Breast epithelium (tissue), 4 donors: ENCODE results near the gene FIS1. TPM values are rescaled to one million over a fixed set of nuclear protein-coding genes. Genes with fewer than 3 reads are reported as not detected.
A peak's percentile ranks its signal among the peaks of the same experiment; 100 is the strongest.
"Not testable (repeated sequence)": the region's sequence is repeated elsewhere in the genome, so short reads cannot be mapped to it uniquely, and the experiment has no call there.

Experiments
- DNase-seq, 2 donors: peaks; one replicate each; pipeline ENCODE4 v3.0.0-alpha.2; 2019; ENCODE audit warnings: low spot score in 2 of 2
- H3K27ac ChIP-seq, 2 donors: fragments of 200-600 bp; sonication (generic) in 1 of 2; one replicate each; pipeline ENCODE4 v1.5.1; 2016 to 2019; ENCODE audit warnings: mild to moderate bottlenecking in 1 of 2
- H3K27me3 ChIP-seq, 2 donors: fragments of 200-600 bp; sonication (generic) in 1 of 2; one replicate each; pipeline versions ENCODE4 v1.5.1 to v1.6.0; 2017 to 2019; ENCODE audit warnings: control low read depth in 1 of 2, mild to moderate bottlenecking in 1 of 2
- H3K36me3 ChIP-seq: fragments of 200-600 bp; one replicate; pipeline ENCODE4 v1.5.1; 2019
- H3K4me1 ChIP-seq, 2 donors: fragments of 200-600 bp; sonication (generic); one replicate each; pipeline ENCODE4 v1.5.1; 2016 to 2019; ENCODE audit warnings: control low read depth in 1 of 2
- H3K4me3 ChIP-seq, 3 donors: fragments of 200-600 bp; sonication (generic); 1 replicate in 2 of 3; 2 replicates in 1 of 3; pipeline ENCODE4 v1.5.1; 2016 to 2019; ENCODE audit warnings: mild to moderate bottlenecking in 3 of 3, moderate library complexity in 2 of 3
- H3K9me3 ChIP-seq, 2 donors: fragments of 200-600 bp; sonication (generic) in 1 of 2; one replicate each; pipeline ENCODE4 v1.5.1; 2016 to 2019; ENCODE audit warnings: control low read depth in 1 of 2
- POLR2A ChIP-seq: fragments of 450-650 bp; IDR thresholded peaks from one replicate; pipeline ENCODE4 v1.6.1; 2016; ENCODE audit warnings: antibody characterized with exemption, mild to moderate bottlenecking, moderate library complexity
- POLR2AphosphoS5 ChIP-seq, 3 donors: sonication (generic); formaldehyde crosslinking; IDR thresholded peaks; one replicate each; pipeline ENCODE4 v1.6.1; 2017; ENCODE audit warnings: antibody characterized with exemption in 3 of 3
- intact Hi-C: fragments of 100-400 bp; cut with DNase I; formaldehyde crosslinking; loops from one replicate; pipeline ENCODE4 v1.15.1; 2023; ENCODE audit warnings: low total_unique reads
- total RNA-seq, 3 donors: library from RNA; depleted of rRNA; stranded (reverse); fragments of >200 nt; gene quantifications; one replicate each; pipeline ENCODE4 v1.1.0, GENCODE V29; 2016
- TF ChIP-seq, protein P1 (sequence below), 3 donors: fragments of 450-650 bp; IDR thresholded peaks; one replicate each; pipeline ENCODE4 v1.5.1; 2016 to 2017; ENCODE audit warnings: antibody characterized with exemption in 3 of 3, mild to moderate bottlenecking in 3 of 3, moderate library complexity in 3 of 3

FIS1 gene
- total RNA-seq = 100 to 1,000 TPM; 252 to 432 (median 278) TPM

DNA sequence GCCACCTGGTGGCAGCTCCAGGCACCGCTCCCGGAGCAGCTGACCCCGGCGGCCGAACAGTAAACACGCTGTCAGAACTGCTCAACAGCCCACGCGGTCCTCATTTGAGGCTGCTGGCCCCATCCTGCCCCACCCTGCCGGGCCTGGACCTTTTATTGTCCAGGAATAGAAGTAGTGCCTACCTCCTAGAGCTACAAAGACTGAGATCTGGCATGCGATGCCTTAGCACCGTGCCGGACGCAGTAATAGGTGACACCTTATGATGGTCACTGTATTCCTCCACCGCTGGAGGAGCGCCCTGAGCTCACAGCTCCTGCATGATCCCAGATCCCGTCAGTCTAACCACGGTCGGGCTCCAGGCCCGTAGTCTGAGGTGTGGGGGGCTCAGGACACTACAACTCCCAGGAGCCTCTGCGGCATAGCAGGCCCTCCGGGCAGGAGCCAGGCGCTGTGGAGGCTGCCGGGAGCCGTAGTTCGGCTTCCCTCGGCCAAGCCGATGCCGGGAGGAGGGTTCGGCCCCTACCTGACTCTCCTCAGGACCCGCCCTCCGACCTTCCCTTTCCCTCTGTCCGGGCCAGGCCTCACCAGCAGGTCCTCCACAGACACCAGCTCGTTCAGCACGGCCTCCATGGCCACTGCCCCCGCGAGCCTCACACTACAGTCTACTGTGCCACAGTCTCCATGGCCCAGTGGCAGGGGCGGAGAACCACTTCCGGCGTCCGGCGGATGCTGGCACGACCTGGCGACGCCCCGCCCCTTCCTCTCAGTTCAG is at the start of gene FIS1:
TSS of gene FIS1 (minus strand) at position 707 of the 772 bp plus-strand sequence. CDS start at position 630, 77 bp downstream.
- Histone ChIP-seq H3K4me3 (peak within 1 kb of the TSS; percentile 72 to 84 (median 73)), H3K9me3 (no peaks in the 10 kb centered on the region), H3K4me1 (peaks cover 0 to 7% of the 10 kb centered on the region in 2 donors), H3K36me3 (no peaks in the 10 kb centered on the region), H3K27ac (peak within 1 kb of the TSS; percentile 94 to 98), H3K27me3 (no peaks in the 10 kb centered on the region)
- TF ChIP-seq POLR2AphosphoS5 (IDR thresholded peaks at IDR 0.05) (peak; percentile 91 to 92 (median 92)), POLR2A (peak; percentile 60)
- TF ChIP-seq, protein P1, sequence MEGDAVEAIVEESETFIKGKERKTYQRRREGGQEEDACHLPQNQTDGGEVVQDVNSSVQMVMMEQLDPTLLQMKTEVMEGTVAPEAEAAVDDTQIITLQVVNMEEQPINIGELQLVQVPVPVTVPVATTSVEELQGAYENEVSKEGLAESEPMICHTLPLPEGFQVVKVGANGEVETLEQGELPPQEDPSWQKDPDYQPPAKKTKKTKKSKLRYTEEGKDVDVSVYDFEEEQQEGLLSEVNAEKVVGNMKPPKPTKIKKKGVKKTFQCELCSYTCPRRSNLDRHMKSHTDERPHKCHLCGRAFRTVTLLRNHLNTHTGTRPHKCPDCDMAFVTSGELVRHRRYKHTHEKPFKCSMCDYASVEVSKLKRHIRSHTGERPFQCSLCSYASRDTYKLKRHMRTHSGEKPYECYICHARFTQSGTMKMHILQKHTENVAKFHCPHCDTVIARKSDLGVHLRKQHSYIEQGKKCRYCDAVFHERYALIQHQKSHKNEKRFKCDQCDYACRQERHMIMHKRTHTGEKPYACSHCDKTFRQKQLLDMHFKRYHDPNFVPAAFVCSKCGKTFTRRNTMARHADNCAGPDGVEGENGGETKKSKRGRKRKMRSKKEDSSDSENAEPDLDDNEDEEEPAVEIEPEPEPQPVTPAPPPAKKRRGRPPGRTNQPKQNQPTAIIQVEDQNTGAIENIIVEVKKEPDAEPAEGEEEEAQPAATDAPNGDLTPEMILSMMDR (IDR thresholded peaks at IDR 0.05) = peak; percentile 1 to 94 (median 90)
- intact Hi-C loops = no loop called here
- peak; percentile 91 to 94 for DNase-seq

DNA sequence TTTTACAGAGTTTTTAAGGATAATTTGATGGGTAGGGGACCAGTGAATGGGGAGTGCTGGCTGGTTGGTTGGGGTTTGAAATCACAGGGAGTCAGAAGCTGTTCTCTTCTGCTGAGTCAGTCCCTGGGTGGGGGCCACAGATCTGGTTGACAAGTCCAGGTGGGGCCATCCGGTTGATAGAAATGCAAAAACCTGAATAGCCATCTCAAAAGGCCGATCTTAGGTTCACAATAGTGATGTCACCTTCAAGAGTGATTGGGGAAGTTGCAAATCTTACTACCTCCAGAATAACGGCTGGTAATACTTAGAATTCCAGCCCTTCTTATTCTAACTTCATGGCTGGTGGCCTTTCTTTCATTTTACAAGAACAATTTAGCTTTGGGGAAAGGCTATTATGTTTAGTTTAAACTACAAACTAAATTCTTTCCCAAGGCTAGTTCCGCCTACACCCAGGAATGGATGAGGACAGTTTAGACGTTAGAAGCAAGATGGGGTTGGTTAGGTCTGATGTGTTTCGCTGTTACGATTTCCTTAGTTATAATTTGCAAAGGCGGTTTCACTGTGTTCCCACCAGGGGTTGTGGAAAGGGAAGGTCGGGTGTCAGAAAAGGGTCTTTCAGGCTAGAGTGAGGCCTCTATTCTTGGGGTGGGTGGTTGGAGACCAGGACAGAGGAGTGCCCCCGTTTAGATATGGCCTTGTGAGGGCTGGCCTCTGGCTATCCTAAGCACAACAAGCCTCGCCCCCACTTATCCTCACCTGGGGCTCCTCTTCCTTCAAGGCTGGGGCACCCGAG is 49.4 kb upstream of the FIS1 start:
- Histone ChIP-seq H3K9me3 (peaks cover 0 to 2% of the 10 kb centered on the region in 2 donors), H3K27me3 (peaks cover 0 to 39% of the 10 kb centered on the region in 2 donors), H3K4me1 (no peaks in the 10 kb centered on the region), H3K4me3 (no peak overlapping the region), H3K27ac (no peak overlapping the region), H3K36me3 (no peaks in the 10 kb centered on the region)
- intact Hi-C loops = no loop called here
- TF ChIP-seq POLR2A (no peak), POLR2AphosphoS5 (IDR thresholded peaks at IDR 0.05) (no peak)
- TF ChIP-seq, protein P1 (IDR thresholded peaks at IDR 0.05) = no peak
- no peak for DNase-seq

DNA sequence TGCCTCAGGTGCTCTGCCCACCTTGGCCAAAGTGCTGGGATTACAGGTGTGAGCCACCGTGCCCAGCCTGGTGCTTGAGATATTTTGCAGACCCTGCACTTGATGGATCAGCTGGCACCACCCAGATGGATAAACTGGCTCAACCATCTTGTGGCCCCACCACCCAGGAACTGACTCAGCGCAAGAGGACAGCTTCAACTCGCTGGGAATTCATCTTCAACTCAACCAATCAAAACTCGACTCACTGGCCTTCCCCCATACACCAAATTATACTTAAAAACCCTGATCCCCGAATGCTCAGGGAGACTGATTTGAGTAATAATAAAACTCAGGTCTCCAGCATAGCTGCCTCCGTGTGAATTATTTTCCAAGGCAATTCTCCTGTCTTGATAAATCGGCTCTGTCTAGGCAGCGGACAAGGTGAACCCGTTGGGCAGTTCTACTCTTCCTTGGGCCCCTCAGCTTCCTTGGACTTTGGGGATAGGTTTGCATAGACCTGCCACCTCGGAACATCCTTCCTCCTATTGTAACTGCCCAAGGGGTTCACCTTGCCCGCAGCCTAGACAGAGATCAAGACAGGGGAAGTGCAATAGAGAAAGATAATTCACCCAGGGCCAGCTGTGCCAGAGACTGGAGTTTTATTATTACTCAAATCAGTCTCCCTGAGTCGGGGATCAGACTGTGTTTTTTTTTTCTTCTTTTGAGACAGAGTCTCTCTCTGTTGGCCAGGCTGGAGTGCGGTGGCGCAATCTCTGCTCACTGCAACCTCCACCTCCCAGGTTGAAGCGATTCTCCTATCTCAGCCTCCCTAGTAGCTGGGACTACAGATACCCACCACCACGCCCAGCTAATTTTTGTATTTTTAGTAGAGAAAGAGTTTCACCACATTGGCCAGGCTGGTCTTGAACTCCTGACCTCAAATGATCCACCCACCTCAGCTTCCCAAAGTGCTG is 48.5 kb upstream of the FIS1 start:
- H3K36me3 ChIP-seq, H3K9me3 ChIP-seq, H3K27ac ChIP-seq, H3K4me3 ChIP-seq, DNase-seq, H3K4me1 ChIP-seq, intact Hi-C loops: not testable (repeated sequence)
- peaks cover 0 to 31% of the 10 kb centered on the region in 2 donors for H3K27me3 ChIP-seq

DNA sequence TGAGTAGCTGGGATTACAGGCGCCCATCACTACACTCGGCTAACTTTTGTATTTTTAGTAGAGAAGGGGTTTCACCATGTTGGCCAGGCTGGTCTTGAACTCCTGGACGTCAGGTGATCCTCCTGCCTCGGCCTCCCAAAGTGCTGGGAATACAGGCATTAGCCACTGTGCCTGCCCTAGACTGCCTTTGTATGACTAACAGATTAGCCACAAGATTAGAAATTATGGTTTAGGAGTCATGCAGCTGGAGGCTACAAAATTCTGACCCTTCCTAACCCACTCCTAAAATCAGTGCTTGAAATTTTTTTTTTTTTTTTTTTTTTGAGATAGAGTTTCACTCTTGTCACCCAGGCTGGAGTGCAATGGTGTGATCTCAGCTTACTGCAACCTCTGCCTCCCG is 47.7 kb upstream of the FIS1 start:
- H3K4me3 ChIP-seq, H3K9me3 ChIP-seq, intact Hi-C loops, H3K27ac ChIP-seq, H3K36me3 ChIP-seq, DNase-seq, H3K4me1 ChIP-seq: not testable (repeated sequence)
- H3K27me3 ChIP-seq = peaks cover 0 to 28% of the 10 kb centered on the region in 2 donors

DNA sequence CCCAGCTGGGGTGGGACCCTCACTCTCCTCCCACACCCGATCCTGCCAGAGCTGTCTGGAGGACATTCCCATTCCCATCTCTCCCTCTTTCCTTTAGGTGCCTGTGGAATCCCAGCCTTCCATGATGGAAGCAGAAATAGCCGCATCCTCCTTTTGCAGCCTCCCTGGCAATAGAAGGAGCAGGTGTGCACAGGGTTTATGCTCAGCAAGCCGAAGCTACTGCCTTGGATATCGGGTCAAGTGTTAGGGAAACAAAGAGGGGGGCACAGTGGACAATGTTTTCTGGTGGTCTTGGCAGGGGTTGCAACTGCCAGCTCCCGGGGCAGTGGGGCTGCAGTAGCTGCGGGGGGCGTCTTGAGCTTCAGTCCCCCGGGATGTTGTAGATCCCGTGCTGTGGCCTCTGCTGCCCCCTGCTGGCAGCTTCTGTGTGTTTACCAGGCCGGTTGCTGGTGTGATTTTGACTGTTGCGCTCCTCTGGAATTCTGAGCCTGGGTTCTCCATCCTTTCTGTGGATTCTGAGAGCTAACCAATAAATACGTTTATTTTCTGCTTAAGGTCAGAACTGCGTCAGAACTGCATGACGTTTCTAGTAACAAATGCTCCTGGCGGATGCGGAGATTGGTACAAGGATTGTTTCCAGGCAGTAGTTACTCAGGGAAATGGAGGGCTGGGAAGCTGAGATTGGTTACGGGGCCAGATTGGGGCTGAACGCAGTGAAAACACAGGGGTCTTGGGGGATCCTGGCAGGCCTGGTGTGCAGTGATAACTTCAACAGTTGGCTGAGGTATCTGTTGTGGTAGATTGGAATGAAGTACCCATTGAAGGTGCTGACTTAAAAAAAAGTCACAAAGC is 45.5 kb upstream of the FIS1 start:
- TF ChIP-seq, protein P1 (IDR thresholded peaks at IDR 0.05) = peak in 2 of 3 donors; percentile 30 to 60
- H3K27ac ChIP-seq, H3K36me3 ChIP-seq, H3K4me1 ChIP-seq, H3K4me3 ChIP-seq, H3K9me3 ChIP-seq, intact Hi-C loops: not testable (repeated sequence)
- peak in 1 of 2 donors; percentile 72 for DNase-seq
- H3K27me3 ChIP-seq = peaks cover 0 to 19% of the 10 kb centered on the region in 2 donors

DNA sequence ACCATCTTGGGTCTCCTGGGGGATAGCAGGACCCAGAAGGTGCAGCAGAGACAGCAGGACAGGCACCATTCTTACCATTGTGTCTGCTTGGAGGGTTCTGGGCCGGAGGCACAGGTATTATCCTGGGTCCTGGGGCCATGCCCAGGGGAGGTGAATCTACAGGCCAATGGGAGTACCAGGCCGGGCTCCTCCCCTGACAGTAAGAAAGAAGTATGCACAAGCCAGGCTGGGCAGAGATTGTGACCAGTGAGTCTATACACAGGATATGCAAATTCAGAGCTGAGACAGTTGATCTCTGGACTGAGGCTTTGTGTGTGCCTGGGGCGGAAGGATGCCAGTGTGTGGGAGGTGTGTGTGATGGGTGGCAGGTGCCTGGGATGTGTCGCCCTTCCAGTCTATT is 44.8 kb upstream of the FIS1 start:
- H3K27me3 ChIP-seq = peaks cover 0 to 16% of the 10 kb centered on the region in 2 donors
- intact Hi-C loops = loop anchor here (10.0 kb wide), 1 partner anchor 145 kb away; no protein-coding TSS in a partner anchor
- H3K9me3 ChIP-seq, DNase-seq, H3K36me3 ChIP-seq, H3K4me1 ChIP-seq, H3K27ac ChIP-seq, H3K4me3 ChIP-seq: not testable (repeated sequence)
